ENCODE results near the gene NCKAP5.
"Not testable (repeated sequence)": the region's sequence is repeated elsewhere in the genome, so short reads cannot be mapped to it uniquely, and the experiment has no call there.

NCKAP5 gene

DNA sequence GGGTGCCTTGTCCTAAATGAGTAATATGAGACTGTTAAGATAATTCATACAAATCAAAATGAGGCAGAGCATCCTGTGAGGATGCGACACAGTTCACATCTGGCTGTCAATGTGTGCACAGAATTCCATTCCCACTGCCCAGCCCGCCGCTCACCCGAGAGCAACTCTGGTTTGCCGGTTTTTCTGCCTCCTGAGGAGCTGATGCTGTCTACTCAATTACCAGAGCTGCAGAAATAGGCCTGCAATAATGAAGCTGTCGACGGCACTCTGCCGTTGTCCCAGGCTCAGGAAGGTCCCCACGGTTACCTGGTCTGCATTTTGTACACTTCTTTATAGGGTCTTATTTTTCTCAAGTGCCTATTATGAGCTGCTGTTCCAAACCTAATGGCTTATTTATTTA is 842.5 kb downstream of the NCKAP5 start:
- DNase-seq = no peak

DNA sequence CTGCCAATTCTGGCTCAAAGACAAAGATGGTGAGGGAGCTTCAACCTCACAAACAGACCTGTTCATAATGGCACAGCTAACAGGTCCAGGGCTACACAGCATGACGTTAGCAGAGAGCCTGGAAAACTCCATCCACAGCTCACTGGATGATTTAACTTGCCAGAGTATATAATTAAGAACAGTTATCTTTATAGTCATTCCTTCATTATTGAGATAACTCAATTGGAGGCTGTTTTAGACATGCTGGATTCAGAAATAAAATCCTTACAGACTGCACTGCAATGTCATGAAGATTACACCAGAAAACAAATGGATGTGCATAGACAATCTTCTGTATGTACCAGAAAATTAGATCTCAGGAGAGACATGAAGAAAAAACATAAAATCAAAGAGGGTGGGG is 843.1 kb downstream of the NCKAP5 start:
- DNase-seq = no peak

DNA sequence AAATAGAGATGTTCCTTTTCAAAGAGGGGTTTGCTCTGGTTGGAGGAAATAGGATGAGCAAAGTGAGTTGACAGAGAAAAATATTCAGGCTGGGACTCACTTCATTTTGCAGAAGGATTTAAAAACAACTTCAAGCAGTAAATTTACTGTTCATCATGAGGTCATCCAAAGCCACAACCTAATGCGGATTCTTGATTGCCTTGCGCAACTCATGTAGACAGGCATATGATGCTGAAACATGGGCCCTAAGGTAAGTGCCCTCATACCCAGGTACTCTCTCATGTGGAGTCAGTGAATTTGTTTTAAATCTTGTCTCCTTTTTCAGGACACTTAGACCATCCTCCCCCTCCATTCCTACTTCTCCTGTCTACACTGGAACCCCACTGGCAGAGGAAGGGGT is 846.3 kb downstream of the NCKAP5 start:
- no peak for DNase-seq

DNA sequence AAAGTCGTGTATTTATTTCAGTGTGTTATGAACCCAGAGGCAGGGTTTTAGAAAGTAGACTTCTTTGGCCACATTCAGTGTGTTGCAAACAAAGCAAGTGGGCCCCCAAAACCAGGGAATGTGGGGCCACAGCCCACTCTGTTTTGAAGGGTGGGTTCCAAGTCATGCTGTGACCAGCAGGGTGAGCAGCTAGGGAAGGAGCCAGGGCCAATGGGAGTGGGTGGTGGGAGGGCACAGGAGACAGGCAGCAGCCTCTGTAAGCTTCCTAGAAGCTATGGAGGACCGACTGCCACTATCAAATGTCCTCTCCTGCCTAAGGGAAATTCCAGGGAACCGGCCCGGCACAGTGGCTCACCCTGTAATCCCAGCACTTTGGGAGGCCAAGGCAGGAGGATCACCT is 847.9 kb downstream of the NCKAP5 start:
- no peak for DNase-seq

DNA sequence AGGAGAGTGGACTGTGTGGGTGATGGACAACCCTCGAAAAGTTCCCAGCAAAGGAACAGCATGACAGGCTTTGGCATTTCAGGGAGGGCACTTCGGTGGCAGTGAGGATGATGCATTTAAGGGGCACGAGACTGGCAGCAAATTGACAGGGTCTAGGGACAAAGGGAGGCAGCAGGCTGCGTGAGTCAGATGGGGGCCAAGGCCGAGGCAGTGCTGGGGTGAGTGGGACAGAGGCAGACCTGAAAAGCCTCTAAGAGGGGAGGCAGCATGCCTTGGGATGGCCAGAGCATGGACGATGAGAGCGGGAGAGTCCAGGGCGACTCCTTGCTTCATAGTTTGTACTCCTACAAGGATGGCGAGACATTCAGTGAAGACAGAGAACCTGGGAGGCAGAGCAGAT is 848.8 kb downstream of the NCKAP5 start:
- no peak for DNase-seq

DNA sequence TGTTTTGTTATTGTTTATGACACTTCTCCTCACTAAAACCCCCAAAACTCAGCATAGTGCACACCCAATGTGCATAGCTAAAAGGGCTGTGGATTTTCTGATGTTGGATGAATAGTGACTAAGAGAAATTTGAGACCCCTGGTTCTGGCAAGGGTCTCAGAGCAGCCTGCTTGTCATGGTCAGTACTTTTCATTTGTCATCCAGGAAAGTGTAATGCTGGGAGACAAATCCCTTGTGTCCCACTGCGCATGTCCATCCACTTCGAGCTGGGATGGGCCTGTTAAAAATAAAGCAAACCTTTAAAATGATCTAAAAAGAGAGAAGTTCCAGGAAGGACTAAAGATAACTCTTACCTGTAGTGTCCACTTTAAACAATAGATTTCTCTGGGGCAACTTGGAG is 851.3 kb downstream of the NCKAP5 start:
- DNase-seq = no peak

DNA sequence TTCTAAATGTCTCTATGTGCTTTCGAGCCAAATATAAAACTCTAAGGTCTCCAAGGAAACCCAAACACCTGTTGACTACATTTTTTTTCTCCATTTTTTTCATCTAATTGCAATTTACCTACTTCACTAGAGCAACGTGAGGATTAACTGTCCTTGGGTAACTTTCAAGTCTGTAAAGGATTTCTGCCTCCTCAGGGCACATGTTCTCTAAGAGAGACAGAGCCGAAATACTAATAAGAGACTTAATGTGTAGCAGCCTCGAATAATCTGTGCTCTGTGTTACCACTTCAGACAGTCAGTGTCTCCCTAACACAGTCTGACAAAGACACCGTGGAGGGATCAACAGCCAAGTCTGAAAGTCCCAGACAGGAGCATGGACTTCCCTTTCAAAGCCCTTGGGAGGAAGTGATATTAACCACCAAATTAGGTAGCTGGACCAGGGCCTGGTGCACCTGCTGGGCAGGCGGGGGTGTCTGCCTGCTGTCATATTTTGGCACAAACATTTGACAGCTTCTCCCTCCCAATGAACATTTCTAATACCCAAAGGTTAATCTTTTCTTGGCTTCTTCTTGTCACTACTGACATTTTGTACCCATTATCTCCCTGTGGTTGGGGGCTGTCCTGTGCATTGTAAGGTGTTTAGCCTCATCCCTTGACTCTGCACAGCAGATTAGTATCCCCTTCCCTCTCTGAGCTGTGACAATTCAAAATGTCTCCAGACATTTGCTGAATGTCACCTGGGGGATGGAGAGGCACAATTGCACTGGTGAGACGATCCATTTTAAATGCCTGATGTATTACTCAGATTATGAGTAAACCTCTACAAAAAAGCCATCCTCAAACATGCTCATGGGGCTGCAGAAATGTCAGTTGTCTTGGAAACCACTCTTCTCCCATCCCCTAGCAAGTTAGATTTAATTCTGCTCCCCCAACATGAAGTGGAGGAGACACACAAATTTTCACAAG is 852.6 kb downstream of the NCKAP5 start:
- DNase-seq = no peak

DNA sequence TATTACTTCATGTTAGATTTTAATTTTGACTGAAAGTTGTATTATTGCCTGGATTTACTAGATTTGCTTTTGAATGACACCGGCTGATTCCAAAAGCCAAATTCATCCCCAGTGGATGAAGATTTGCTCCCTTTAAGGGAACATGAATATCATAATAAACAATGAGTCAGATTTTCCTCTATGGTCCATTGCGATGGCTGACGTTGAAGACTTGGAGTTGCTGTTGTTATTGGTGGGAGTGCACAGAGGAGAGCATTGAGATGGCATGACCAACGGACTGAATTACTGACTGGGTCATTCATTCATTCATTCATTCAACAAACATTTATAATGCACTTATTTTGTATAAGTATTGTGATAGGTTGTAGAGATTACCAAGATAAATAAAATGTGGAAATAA is 864.9 kb downstream of the NCKAP5 start:
- no peak for DNase-seq

DNA sequence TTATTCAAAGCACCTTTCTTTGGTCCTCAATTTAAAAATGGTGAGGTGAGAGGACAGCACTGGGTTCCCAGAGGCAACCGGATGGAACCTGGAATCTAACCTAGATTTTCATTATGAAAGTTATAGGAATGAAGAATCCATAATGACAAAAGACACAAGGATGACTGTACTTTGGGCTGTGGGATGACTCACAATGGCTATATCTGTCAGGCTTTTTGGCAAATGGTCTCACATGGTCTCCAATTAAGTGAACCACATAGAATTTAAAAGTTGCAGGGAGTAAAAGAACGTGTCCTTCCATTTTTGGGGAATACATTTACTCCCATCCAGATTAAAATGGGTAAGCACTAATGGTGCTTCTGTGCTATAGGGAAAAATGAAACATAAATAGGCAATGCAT is 866.5 kb downstream of the NCKAP5 start:
- no peak for DNase-seq

DNA sequence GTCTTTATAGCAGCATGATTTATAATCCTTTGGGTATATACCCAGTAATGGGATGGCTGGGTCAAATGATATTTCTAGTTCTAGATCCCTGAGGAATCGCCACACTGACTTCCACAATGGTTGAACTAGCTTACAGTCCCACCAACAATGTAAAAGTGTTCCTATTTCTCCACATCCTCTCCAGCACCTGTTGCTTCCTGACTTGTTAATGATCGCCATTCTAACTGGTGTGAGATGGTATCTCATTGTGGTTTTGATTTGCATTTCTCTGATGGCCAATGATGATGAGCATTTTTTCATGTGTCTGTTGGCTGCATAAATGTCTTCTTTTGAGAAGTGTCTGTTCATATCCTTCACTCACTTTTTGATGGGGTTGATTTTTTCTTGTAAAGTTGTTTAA is 868.5 kb downstream of the NCKAP5 start:
- DNase-seq = not testable (repeated sequence)

DNA sequence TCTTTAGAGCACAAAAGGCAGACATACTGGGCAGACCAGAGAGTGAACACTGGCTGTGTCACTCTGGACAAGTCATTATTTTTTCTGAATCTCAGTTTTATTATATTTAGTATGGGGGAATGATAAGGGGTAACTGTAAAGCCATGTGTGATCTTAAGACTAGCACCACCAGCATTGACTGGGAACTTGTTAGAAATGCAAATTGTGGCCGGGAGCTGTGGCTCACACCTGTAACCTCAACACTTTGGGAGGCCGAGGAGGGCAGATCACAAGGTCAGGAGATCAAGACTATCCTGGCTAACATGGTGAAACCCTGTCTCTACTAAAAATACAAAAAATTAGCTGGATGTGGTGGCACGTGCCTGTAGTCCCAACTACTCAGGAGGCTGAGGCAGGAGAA is 869.9 kb downstream of the NCKAP5 start:
- not testable (repeated sequence) for DNase-seq

DNA sequence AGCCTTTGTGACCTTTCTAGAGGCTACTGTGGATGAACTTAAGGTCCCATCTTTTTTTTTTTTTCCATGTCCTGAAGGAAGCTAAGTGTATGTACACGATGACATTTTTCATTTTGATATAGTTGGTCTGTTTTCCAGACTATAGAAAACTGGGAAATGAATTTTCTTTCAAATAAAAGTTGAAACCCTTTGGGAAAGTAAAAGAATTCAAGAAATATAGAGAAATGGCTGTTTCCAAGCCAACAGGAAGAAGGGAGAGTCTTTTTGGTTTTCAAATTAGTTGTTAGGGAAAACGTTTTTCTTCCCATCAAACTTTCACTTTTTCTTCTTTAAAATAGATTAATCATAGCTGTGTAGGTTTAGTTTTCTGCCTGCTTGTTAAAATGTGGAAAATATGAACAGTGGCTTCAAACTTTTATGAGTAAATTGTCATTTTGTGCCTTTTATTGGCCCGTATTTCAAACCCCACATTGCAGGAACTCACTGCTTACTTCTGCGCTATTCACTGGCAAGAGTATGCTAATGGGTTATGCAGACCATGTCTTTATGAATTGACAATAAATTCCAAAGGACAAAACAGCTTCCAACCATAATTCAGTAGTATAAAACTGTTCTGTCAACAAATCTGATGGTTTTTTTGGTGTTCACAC is 870.6 kb downstream of the NCKAP5 start:
- DNase-seq = no peak

DNA sequence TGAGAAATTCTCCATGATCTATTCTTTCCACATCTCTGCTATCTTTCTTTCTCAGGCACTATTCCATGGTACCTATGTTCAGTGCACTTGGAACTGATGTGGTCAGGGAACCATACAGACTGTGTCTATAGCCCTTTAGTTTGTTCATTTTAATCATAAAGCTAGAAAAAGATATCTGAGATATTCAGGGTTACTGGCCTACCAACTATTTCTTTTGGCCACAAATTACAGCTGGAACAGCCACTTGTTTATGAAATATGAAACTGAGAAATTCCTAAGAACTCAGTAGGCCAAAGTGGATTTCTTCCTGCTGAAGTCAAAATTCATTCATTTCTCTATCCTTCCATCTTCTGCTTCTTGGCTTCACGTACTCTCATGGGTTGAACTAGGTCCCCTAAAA is 875.4 kb downstream of the NCKAP5 start:
- no peak for DNase-seq

DNA sequence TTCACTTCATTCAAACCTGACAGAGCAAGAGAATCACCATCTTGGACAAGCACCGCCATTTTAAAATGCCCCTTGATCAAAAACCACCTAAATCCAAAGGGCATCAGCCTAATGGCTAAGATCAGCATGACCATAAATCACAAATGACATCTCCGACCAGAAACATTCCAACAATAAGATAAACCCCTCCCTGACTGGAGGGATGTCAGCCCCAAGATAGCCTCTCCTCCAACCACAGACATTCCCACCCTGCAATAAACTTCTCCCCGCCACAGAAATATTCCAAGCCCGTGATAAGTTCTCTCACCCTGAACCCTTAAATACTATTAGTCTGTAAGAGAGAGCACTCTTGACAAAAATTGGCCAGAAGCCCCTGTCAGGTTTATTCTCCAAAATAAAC is 876.7 kb downstream of the NCKAP5 start:
- DNase-seq = no peak

DNA sequence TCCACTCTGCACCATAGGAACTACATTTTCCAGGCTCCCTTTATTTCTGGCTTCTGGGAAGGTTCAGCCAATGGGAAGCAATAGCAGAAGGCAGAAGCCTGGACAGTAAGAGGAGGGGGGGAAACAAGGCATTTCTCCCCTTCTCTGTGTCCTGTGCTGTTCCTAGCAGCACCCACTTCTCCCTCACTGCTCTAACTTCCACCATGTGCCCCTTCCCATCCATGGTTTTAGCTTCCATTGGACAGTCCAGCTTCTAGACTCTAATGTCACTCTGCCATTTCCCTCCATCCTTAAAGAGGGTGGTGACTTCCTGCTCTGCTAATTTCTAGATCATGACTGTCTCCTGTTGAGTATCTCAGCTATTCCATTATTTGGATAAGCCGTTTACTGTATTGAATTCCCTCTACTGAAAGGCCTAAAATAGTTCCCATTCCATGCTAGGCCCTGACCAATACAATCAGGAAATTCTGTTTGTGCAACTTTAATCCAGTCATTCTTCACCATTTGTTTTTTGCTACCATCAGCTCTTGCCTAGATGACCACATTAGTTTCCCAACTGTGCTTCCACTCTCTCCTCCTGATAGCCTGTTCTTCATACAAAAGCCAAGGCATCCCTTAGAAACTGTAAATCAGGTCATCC is 877.5 kb downstream of the NCKAP5 start:
- no peak for DNase-seq

DNA sequence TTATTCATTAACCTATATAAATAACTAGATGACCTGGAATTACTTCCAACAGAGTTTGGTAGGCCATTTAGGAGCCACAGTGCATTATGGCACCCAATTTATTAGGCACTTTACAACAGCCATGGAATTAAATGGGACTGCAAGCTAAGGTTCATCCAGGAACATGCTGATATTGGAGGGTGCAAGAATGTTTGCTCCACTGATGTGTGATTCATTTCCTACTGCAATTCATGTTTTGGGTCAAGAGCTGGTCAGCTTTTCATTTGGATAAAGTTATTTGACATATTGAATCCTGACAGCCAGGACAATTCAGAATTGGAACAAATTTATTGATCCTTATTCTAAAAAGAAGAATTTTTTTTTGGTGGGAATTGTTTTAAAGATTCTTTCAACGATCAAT is 886.5 kb downstream of the NCKAP5 start:
- no peak for DNase-seq

DNA sequence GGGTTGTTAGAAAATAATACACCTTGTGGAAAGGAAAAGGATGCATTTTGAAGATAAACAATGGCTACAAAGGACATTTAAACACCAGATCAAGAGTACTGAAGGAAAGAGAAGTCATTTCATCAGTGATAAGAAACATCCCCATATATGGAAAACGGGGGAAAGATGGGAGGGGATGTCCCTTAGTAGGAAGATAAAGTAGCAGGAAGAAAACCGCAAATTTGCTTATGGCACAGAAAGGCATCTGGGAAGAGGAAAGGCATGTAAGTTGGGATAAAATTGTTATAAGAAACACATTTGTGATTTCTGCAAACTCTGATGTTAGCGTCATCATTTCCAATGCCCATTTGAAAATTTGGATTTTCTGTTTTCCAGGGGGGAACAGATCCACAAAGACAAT is 887.7 kb downstream of the NCKAP5 start:
- DNase-seq = no peak

DNA sequence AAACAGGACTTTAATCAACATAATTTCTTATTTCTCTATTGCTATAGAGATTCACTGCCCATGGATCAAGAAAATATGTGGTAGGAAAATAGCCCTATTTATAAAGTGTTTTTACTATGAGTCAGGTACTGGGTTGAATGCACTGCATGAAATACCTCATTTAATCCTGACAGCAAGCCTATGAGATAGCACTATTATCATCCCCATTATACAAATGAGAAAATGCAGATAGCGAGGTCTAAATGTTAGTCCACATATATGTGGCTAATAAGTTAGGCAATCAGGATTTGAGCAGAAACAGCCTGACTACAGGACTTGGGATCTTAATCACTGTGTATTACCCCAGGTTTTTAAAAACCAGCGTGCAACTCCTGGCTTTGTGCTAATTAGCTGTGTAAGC is 889.8 kb downstream of the NCKAP5 start:
- DNase-seq = no peak

DNA sequence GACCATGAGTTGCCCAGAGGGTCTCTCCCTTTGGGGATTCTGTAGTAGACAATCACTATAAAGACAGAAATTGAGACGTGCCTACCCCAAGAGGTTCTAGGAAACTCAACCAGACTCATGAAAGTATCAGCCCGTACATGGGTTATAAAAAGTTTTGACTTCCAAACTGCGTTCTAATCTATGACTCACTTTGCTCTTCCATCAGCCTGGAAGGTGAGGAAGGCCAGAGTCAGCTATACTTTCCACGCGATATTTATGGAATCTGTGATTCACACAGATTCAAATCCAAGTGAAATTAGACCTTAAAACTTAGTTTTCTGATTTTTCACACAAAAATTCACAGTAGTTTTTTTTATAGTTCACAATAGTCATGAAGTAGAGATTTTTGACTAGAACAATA is 890.6 kb downstream of the NCKAP5 start:
- DNase-seq = no peak

DNA sequence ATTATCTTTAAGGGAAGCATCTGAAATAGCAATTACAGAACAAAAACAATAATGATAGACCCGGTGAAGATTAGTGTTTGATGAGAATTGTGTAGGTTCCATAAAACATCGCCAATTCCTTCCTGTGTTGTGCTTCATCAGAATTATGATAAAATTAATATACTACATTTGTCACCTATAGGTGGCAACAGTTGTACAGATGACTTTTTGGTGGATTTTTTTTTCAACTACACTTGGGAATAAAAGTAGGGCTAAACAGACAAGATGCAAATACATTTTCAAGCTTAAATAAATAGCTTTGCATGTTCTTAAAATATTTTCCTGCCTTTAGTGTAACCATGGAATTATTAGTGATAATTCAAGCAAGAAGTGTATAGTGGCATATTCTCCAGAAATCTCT is 891.3 kb downstream of the NCKAP5 start:
- no peak for DNase-seq

DNA sequence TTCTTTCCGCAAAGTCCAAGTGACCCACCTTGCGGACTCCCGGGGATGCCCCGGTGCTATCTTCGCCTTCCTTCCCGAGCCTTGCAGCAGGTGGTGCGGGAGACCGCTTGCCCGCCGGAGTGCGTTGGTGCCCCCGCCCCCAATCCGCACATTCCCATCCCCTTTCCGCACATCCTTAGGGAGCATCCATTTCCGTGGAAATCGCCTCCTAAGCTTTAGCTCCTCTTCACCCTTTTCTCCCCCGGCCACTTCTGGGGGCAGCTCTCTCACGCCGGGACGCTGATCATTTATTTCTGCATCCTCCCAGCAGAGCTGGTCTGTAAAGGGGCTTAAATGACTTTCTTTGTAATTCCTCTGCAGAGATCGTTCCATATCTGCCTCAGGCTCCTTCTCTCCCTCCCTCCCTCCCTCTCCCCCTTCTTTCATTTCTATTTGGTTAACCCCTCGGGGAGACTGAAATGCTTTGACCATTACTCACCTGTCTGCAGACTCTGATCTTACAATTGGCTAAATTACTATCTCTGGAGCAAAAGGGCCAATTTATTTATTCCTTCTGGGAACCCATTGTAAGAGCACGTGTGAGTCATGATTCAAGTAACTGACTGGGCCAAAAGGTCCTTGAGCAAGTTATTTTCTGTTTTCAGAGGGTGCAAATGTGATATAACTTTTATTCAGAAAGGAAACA is 897.0 kb downstream of the NCKAP5 start:
- peak; percentile 88 for DNase-seq

DNA sequence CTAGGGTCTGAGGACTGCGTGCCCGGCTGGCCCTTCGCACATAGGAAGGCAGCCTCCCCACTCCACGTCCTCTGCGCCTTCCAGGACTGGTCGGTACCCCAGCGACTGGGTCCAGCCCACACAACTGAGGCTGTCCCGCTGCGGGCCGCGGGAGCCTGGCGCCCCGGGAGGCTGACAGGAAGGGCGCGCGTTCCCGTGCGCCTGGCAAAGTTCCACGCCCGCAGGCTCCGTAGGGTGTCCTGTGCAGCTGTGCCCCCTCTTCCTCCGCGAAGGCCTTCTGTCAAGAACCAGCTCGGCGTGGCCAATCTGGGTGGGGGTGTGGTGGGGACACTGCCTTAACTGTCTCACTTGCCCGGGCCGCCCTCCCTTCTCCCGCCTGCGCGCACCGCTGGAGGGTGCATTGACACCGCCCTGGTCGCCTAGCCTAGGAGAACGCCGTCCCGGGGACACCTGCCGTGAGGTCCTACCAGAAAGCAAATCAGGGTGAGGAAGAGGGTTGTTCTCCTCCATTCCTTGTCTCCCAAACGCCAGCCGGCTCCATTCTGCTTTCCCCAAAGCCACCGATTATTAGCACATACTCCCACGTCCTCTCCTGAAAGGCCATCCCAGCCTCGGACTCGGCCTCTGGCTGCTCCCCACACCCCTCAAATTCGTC is 897.6 kb downstream of the NCKAP5 start:
- peak; percentile 71 for DNase-seq
